Trophoblast cell (in vitro differentiated cells and primary cell): Measurements from ENCODE around the gene IDE.

Source experiments
- DNase-seq, 2 donors: peaks; one replicate each; pipeline ENCODE4 v3.0.0-alpha.2; 2016
- H2AFZ ChIP-seq: 2 replicates; pipeline ENCODE4 v1.6.1; 2013; ENCODE audit warnings: low read length, moderate library complexity, mild to moderate bottlenecking; ENCODE audit not compliant: insufficient read depth, poor library complexity
- H2AK5ac ChIP-seq: 2 replicates; pipeline ENCODE4 v1.6.1; 2013; ENCODE audit warnings: mild to moderate bottlenecking, low read length
- H2BK120ac ChIP-seq: 2 replicates; pipeline ENCODE4 v1.6.1; 2013; ENCODE audit warnings: low read length, mild to moderate bottlenecking, moderate library complexity; ENCODE audit not compliant: insufficient read depth, poor library complexity
- H2BK12ac ChIP-seq: 2 replicates; pipeline ENCODE4 v1.6.1; 2013; ENCODE audit warnings: mild to moderate bottlenecking, low read length, moderate library complexity
- H2BK5ac ChIP-seq: 2 replicates; pipeline ENCODE4 v1.6.1; 2013; ENCODE audit warnings: low read length, low read depth, moderate library complexity, mild to moderate bottlenecking; ENCODE audit not compliant: poor library complexity
- H3K14ac ChIP-seq: 2 replicates; pipeline ENCODE4 v1.6.1; 2013; ENCODE audit warnings: mild to moderate bottlenecking, low read length
- H3K18ac ChIP-seq: 2 replicates; pipeline ENCODE4 v1.6.1; 2013; ENCODE audit warnings: mild to moderate bottlenecking, low read length
- H3K23ac ChIP-seq: 2 replicates; pipeline ENCODE4 v1.6.1; 2013; ENCODE audit warnings: low read length
- H3K27ac ChIP-seq: 2 replicates; pipeline ENCODE4 v1.5.1; 2013; ENCODE audit warnings: low read depth, mild to moderate bottlenecking, inconsistent platforms, low read length, moderate library complexity
- H3K27me3 ChIP-seq: 2 replicates; pipeline ENCODE4 v1.6.1; 2013; ENCODE audit warnings: inconsistent platforms, mild to moderate bottlenecking, low read length, moderate library complexity; ENCODE audit not compliant: insufficient read depth
- H3K36me3 ChIP-seq, 2 experiments: 1 replicate in 1 of 2; 2 replicates in 1 of 2; pipeline ENCODE4 v1.6.1; 2013; ENCODE audit warnings: low read length in 2 of 2, mild to moderate bottlenecking in 2 of 2, moderate library complexity in 1 of 2; ENCODE audit not compliant: insufficient read depth in 2 of 2, control insufficient read depth in 1 of 2
- H3K4ac ChIP-seq: 2 replicates; pipeline ENCODE4 v1.6.1; 2013; ENCODE audit warnings: low read depth, mild to moderate bottlenecking, low read length, moderate library complexity
- H3K4me1 ChIP-seq, 2 experiments: 1 replicate in 1 of 2; 2 replicates in 1 of 2; pipeline ENCODE4 v1.6.1; 2013; ENCODE audit warnings: low read length in 2 of 2, mild to moderate bottlenecking in 2 of 2, moderate library complexity in 1 of 2; ENCODE audit not compliant: insufficient read depth in 2 of 2, control insufficient read depth in 1 of 2
- H3K4me2 ChIP-seq: 2 replicates; pipeline ENCODE4 v1.6.1; 2013; ENCODE audit warnings: inconsistent platforms, mild to moderate bottlenecking, low read length, moderate library complexity
- H3K4me3 ChIP-seq: 2 replicates; pipeline ENCODE4 v1.5.1; 2013; ENCODE audit warnings: mild to moderate bottlenecking, low read depth, low read length, inconsistent platforms
- H3K79me1 ChIP-seq: one replicate; pipeline ENCODE4 v1.6.1; 2013; ENCODE audit warnings: low read length
- H3K79me2 ChIP-seq: 2 replicates; pipeline ENCODE4 v1.6.1; 2013; ENCODE audit warnings: low read length, mild to moderate bottlenecking; ENCODE audit not compliant: control insufficient read depth, insufficient read depth, poor library complexity
- H3K9ac ChIP-seq: 2 replicates; pipeline ENCODE4 v1.6.1; 2013; ENCODE audit warnings: mild to moderate bottlenecking, low read length
- H3K9me3 ChIP-seq: 2 replicates; pipeline ENCODE4 v1.6.1; 2013; ENCODE audit warnings: low read depth, mild to moderate bottlenecking, control low read depth, inconsistent platforms, low read length; ENCODE audit not compliant: insufficient read depth
- H4K12ac ChIP-seq: 2 replicates; pipeline ENCODE4 v1.6.1; 2013; ENCODE audit warnings: low read depth, mild to moderate bottlenecking, low read length, moderate library complexity
- H4K8ac ChIP-seq: 2 replicates; pipeline ENCODE4 v1.6.1; 2013; ENCODE audit warnings: low read depth, mild to moderate bottlenecking, low read length, moderate library complexity
- H4K91ac ChIP-seq: one replicate; pipeline ENCODE4 v1.6.1; 2013; ENCODE audit warnings: low read depth, mild to moderate bottlenecking, low read length, moderate library complexity
- WGBS: extraction: QIAGEN DNeasy Blood & Tissue Kit; methylation state at CpG from one replicate; pipeline ENCODE4 v1.1.7; 2013; ENCODE audit warnings: missing lambda C conversion rate; ENCODE audit not compliant: insufficient read length, insufficient coverage; ENCODE audit errors: extremely low coverage; 5-methylcytosine and 5-hydroxymethylcytosine counted together

The IDE gene

DNA sequence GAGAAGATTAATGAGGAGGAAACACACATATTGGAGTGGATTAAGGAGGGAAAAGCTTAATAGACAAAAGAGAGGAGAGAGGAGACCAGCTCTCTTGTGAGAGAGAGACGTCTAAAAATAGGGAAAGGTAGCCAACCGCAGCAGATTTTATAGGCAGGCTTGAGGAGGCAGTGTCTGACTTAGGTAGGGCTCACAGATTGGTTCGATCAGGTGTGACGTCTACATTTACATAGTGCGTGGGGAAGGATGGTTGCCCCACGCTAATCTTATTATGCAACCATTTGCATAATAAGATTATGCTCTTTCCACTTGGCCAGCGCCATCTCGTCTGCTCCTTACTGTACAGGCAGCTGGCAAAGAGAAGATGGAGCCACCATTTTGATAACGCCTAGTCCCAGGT, 160.9 kb downstream of the IDE start:
- Histone ChIP-seq H4K12ac (no peak overlapping the region), H3K9me3 (peaks cover 2% of the 10 kb centered on the region), H2BK12ac (no peak overlapping the region), H3K4me3 (no peak overlapping the region), H3K4me1 (peaks cover 6 to 13% of the 10 kb centered on the region in 2 experiments), H2AK5ac (no peak overlapping the region), H2AFZ (no peak overlapping the region), H3K9ac (no peak overlapping the region), H3K79me1 (peaks cover 4% of the 10 kb centered on the region), H3K4ac (no peak overlapping the region), H3K4me2 (no peak overlapping the region), H4K8ac (no peak overlapping the region), H3K27ac (no peak overlapping the region), H2BK120ac (no peak overlapping the region), H3K79me2 (no peaks in the 10 kb centered on the region), H3K23ac (no peak overlapping the region), H2BK5ac (no peak overlapping the region), H3K27me3 (no peaks in the 10 kb centered on the region), H3K18ac (no peak overlapping the region), H3K36me3 (no peaks in the 10 kb centered on the region), H4K91ac (no peak overlapping the region), H3K14ac (no peak overlapping the region)
- WGBS = no CpG with 5 or more reads among the region's 9 CpGs
- DNase-seq = no peak

DNA sequence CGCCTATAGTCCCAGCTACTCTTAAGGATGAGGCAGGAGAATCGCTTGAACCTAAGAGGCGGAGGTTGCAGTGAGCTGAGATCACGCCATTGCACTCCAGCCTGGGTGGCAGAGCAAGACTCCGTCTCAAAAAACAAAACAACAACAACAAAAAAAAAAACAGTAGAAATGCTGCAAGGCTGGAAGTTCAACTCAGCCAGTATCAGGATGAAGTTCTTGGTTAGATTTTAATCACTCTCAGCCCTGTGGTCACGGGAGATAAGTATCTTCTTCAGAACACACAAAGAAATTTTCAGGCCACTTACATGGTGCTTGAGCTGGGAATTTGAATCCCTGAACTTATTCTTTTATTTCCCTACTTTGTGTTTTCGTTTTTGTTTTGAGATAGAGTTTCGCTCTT, 162.5 kb downstream of the IDE start:
- Histone ChIP-seq H3K9ac (no peak overlapping the region), H3K23ac (no peak overlapping the region), H4K12ac (no peak overlapping the region), H3K79me1 (peaks cover 12% of the 10 kb centered on the region), H3K36me3 (no peaks in the 10 kb centered on the region), H4K91ac (no peak overlapping the region), H3K4me3 (no peak overlapping the region), H2BK120ac (no peak overlapping the region), H4K8ac (no peak overlapping the region), H3K4ac (no peak overlapping the region), H3K4me2 (no peak overlapping the region), H2BK5ac (no peak overlapping the region), H2AK5ac (no peak overlapping the region), H3K9me3 (peaks cover under 1% of the 10 kb centered on the region), H3K27me3 (no peaks in the 10 kb centered on the region), H3K79me2 (no peaks in the 10 kb centered on the region), H2BK12ac (no peak overlapping the region), H3K14ac (no peak overlapping the region), H2AFZ (no peak overlapping the region), H3K4me1 (peaks cover 17 to 18% of the 10 kb centered on the region in 2 experiments), H3K18ac (no peak overlapping the region), H3K27ac (no peak overlapping the region)
- peak; percentile 66 to 90 for DNase-seq
- WGBS = no CpG with 5 or more reads among the region's 8 CpGs

DNA sequence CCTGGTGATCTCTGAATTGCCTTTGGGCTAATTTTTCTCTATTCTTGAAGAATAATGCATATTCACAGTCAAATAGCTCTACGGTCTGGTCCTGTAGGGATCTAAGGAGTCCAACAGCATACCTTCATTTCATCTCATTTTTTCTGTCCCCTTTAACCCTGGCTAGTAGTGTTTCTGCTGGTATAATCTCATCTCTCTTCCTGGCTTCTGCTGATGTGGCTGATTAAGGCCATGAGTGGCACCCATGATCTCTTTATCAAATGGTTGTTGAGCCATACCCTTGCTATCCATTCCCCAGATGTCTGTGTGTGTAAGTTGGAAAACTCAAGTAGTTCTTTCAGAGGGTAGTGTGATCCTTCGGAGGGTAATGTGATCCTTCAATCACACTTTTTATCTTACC, 163.4 kb downstream of the IDE start:
- H3K9me3 ChIP-seq = no peaks in the 10 kb centered on the region
- no CpG with 5 or more reads among the region's 2 CpGs for WGBS
- no peak overlapping the region for H3K4me3 ChIP-seq
- no peak overlapping the region for H3K9ac ChIP-seq
- H2AK5ac ChIP-seq = no peak overlapping the region
- H3K23ac ChIP-seq = no peak overlapping the region
- no peak overlapping the region for H3K4ac ChIP-seq
- no peak overlapping the region for H2BK12ac ChIP-seq
- no peak overlapping the region for H2BK120ac ChIP-seq
- H3K4me1 ChIP-seq = peaks cover 17 to 19% of the 10 kb centered on the region in 2 experiments
- no peak overlapping the region for H2AFZ ChIP-seq
- no peak overlapping the region for H3K4me2 ChIP-seq
- H3K18ac ChIP-seq = no peak overlapping the region
- peaks cover 12% of the 10 kb centered on the region for H3K79me1 ChIP-seq
- H4K8ac ChIP-seq = no peak overlapping the region
- H3K27ac ChIP-seq = no peak overlapping the region
- no peak overlapping the region for H2BK5ac ChIP-seq
- H4K12ac ChIP-seq = no peak overlapping the region
- no peaks in the 10 kb centered on the region for H3K36me3 ChIP-seq
- peak; percentile 77 to 94 for DNase-seq
- H4K91ac ChIP-seq = no peak overlapping the region
- no peaks in the 10 kb centered on the region for H3K79me2 ChIP-seq
- H3K27me3 ChIP-seq = no peaks in the 10 kb centered on the region
- no peak overlapping the region for H3K14ac ChIP-seq

DNA sequence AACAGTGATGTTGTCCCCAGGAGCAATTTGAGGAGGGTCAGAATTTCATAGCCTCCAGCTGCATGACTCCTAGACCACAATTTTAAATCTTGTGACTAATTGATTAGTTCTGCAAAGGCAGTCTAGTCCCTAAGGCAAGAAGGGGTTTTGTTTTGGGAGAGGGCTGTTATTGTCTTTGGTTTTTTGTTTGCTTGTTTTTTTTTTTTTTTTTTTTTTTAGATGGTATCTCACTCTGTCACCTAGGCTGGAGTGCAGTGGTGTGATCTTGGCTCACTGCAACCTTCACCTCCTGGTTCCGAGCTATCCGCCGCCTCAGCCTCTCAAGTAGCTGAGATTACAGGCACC, 165.9 kb downstream of the IDE start:
- Histone ChIP-seq H3K79me1 (peaks cover 12% of the 10 kb centered on the region), H3K4ac (no peak overlapping the region), H3K23ac (no peak overlapping the region), H3K36me3 (no peaks in the 10 kb centered on the region), H4K12ac (no peak overlapping the region), H2AFZ (no peak overlapping the region), H3K27ac (no peak overlapping the region), H2BK12ac (no peak overlapping the region), H3K9ac (no peak overlapping the region), H3K4me3 (no peak overlapping the region), H3K79me2 (no peaks in the 10 kb centered on the region), H2BK120ac (no peak overlapping the region), H3K9me3 (no peaks in the 10 kb centered on the region), H2BK5ac (no peak overlapping the region), H2AK5ac (no peak overlapping the region), H3K18ac (no peak overlapping the region), H3K14ac (no peak overlapping the region), H4K91ac (no peak overlapping the region), H3K4me1 (peaks cover 19 to 21% of the 10 kb centered on the region in 2 experiments), H3K27me3 (no peaks in the 10 kb centered on the region), H4K8ac (no peak overlapping the region), H3K4me2 (no peak overlapping the region)
- DNase-seq = no peak
- WGBS = no CpG with 5 or more reads among the region's 3 CpGs
